ENCODE data around the gene TPCN2.

DNA sequence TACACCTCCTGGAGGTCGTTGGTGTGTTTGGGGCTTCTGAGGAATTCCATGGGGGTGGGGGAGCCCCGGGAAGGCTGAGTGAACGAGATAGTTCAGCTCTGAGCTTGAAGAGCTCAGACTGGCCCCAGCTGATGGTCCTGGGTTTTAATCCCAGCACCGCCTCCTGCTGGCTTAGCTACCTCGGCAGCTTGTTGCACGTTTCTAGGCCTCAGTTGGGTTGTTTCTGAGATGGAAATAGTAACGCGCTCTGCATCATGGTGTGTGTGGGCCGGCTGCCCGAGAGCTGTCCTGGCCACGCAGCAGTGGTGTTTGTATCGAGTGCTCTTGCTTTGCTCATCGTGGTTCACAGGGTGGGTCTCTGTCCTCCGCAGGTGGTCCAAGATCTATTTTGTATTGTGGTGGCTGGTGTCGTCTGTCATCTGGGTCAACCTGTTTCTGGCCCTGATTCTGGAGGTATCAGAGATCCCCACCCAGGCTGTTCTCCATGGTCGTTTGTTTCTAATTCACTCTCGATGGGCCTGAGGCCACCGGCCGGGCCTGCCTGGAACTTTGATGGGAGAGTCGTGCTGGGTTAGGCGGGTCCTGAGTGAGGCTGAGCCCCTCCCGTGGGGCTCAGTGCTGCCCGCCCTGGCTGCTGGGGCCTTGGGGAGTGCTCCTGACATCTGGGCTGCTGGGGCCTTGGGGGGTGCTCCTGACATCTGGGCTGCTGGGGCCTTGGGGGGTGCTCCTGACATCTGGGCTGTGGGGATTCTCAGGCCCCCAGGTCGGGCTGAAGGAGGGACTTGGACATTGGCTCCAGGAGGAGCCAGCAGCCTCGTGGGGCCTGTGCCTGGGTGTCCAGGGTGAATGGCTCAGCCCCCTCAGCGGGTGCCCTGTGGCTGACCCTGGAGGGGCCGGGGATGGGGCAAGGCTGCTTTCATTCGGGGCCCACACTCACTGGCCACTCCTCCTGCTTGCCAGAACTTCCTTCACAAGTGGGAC, 37.7 kb downstream of the TPCN2 start:
- TF ChIP-seq EP300 (IDR thresholded peaks at IDR 0.05) (no peak), CTCF (IDR thresholded peaks at IDR 0.05) (no peak), POLR2A (IDR thresholded peaks at IDR 0.05) (no peak)
